Pancreas (tissue), 10 donors: ENCODE data around the gene GSTO2. TPM values are rescaled to one million over a fixed set of nuclear protein-coding genes. Genes with fewer than 3 reads are reported as not detected.

ENCODE experiments used
- ATAC-seq, 4 donors: fragments of 200-7000 bp; cut with Tn5 transposase; one replicate each; pipeline versions ENCODE4 v1.8.0 to v1.9.1; 2020; ENCODE audit warnings: mild to moderate bottlenecking in 4 of 4, moderate library complexity in 4 of 4
- DNase-seq, 6 donors: peaks; one replicate each; pipeline ENCODE4 v3.0.0-alpha.2; 2020
- FAIRE-seq: peaks from 2 replicates; lab custom pipeline; 2012; peaks lifted over from hg19 to GRCh38; lab: Jason Lieb, UNC
- H3K27ac ChIP-seq, 4 donors: fragments of 200-600 bp; sonication (generic); 1 replicate in 3 of 4; 2 replicates in 1 of 4; pipeline versions ENCODE4 v1.5.0 to v1.8.0; 2020
- H3K27me3 ChIP-seq, 4 donors: fragments of 200-600 bp; one replicate each; pipeline ENCODE4 v1.8.0; 2021
- H3K36me3 ChIP-seq, 3 donors: fragments of 200-600 bp; sonication (generic) in 1 of 3; one replicate each; pipeline versions ENCODE4 v1.5.0 to v1.8.0; 2020 to 2021
- H3K4me1 ChIP-seq, 3 donors: fragments of 200-600 bp; one replicate each; pipeline ENCODE4 v1.8.0; 2021
- H3K4me3 ChIP-seq, 4 donors: fragments of 200-600 bp; sonication (generic) in 2 of 4; one replicate each; pipeline versions ENCODE4 v1.5.0 to v1.8.0; 2020 to 2021
- H3K9me3 ChIP-seq, 4 donors: fragments of 200-600 bp; one replicate each; pipeline ENCODE4 v1.8.0; 2021
- WGBS, 2 donors: extraction: QIAGEN DNeasy Blood & Tissue Kit; methylation state at CpG; one replicate each; pipeline ENCODE4 v1.1.7; 2013; 5-methylcytosine and 5-hydroxymethylcytosine counted together
- intact Hi-C, 3 donors: fragments of 100-400 bp; cut with DNase I; formaldehyde crosslinking; loops; one replicate each; pipeline versions ENCODE4 v1.11.1 to v1.14.2; 2022
- polyA plus RNA-seq, 2 donors: library from polyadenylated mRNA; stranded (reverse); fragments of 200-250 nt; gene quantifications; one replicate each; pipeline ENCODE4 v1.2.3, GENCODE V29; 2013
- total RNA-seq, 6 donors: library from RNA; stranded (reverse); fragmentation: NEBNext Ultra II Directional in 4 of 6; extraction: Animal tissue kit (Norgen Biotek cat#: 25700) in 4 of 6; gene quantifications; one replicate each; pipeline versions ENCODE4 v1.2.1 to v1.2.4, GENCODE V29; 2021 to 2023
- TF ChIP-seq, protein P1 (sequence below), 4 donors: fragments of 200-600 bp; sonication (generic) in 3 of 4; IDR thresholded peaks; one replicate each; pipeline versions ENCODE4 v1.5.0 to v1.8.0; 2021; ENCODE audit warnings: antibody characterized with exemption in 4 of 4
- donor health status: healthy with polysubstance abuse.
- donor health status: DM: no; HTN: no; CAD: no; lungs with moderate emphysema.
- donor health status: DM: no; HTN: no; CAD: no.
- donor health status: control.
- donor health status: control.
- donor health status: Bipolar disorder and iron deficiency.
- donor health status: DM: yes; HTN: yes; CAD: no.
- donor health status: DM: no; HTN: no; CAD: no.
- donor health status: DM: no; HTN: no; CAD: no.
- donor health status: DM: yes; HTN: yes; CAD: no.

Gene GSTO2
- total and polyA plus RNA-seq, 8 donors: 13.8 to 28.1 (median 18.2) TPM

DNA sequence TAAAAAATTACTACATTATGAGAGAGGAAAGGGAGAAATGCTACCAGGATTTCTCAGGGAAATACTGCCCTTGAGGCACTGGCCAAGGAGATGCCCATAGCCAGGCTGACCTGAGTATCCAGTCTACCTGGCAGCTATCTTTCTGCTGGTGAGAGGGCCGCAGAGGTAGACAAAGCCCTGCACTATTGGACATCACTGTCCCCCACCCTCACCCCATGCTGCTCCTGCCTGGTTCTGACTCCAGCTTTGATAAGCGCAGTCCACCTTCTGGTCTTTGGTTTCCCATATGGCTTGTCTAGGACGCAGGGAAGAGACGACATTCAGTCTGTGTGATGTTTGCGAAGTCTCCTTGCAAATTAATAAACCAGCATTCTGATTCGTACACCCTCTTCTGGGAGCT lies 65.6 kb downstream of the GSTO2 start:
- TF ChIP-seq, protein P1, sequence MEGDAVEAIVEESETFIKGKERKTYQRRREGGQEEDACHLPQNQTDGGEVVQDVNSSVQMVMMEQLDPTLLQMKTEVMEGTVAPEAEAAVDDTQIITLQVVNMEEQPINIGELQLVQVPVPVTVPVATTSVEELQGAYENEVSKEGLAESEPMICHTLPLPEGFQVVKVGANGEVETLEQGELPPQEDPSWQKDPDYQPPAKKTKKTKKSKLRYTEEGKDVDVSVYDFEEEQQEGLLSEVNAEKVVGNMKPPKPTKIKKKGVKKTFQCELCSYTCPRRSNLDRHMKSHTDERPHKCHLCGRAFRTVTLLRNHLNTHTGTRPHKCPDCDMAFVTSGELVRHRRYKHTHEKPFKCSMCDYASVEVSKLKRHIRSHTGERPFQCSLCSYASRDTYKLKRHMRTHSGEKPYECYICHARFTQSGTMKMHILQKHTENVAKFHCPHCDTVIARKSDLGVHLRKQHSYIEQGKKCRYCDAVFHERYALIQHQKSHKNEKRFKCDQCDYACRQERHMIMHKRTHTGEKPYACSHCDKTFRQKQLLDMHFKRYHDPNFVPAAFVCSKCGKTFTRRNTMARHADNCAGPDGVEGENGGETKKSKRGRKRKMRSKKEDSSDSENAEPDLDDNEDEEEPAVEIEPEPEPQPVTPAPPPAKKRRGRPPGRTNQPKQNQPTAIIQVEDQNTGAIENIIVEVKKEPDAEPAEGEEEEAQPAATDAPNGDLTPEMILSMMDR (IDR thresholded peaks at IDR 0.05): no peak
- 94 to 99% methylated on average over 6 of the region's 6 CpGs for WGBS, 2 donors
- Histone ChIP-seq H3K27ac (no peak overlapping the region), H3K9me3 (no peaks in the 10 kb centered on the region), H3K4me1 (peaks cover 11 to 27% (median 16%) of the 10 kb centered on the region in 3 donors), H3K36me3 (no peaks in the 10 kb centered on the region), H3K27me3 (no peaks in the 10 kb centered on the region), H3K4me3 (no peak overlapping the region)
- DNase-seq: peak in 1 of 6 donors; percentile 4
- no peak for ATAC-seq
- no peak for FAIRE-seq
- intact Hi-C loops: no loop called here

GRCh38 chr10:104334965-104335650 lies 66.1 kb downstream of the GSTO2 start:
- ATAC-seq (no peak), FAIRE-seq (no peak), DNase-seq (peak in 1 of 6 donors; percentile 6)
- no peaks in the 10 kb centered on the region for H3K9me3 ChIP-seq
- peaks cover 11 to 22% (median 16%) of the 10 kb centered on the region in 3 donors for H3K4me1 ChIP-seq
- no peaks in the 10 kb centered on the region for H3K27me3 ChIP-seq
- 86 to 88% methylated on average over 13 of the region's 13 CpGs for WGBS, 2 donors
- intact Hi-C loops: no loop called here
- no peaks in the 10 kb centered on the region for H3K36me3 ChIP-seq
- H3K27ac ChIP-seq: no peak overlapping the region
- no peak overlapping the region for H3K4me3 ChIP-seq
- TF ChIP-seq, protein P1 (IDR thresholded peaks at IDR 0.05): no peak

GRCh38 chr10:104336821-104337467 lies 68.0 kb downstream of the GSTO2 start:
- H3K27me3 ChIP-seq: no peaks in the 10 kb centered on the region
- FAIRE-seq (no peak), DNase-seq (peak in 1 of 6 donors; percentile 3), ATAC-seq (no peak)
- TF ChIP-seq, protein P1 (IDR thresholded peaks at IDR 0.05): no peak
- WGBS, 2 donors: 54 to 55% methylated on average over 12 of the region's 12 CpGs
- no peaks in the 10 kb centered on the region for H3K9me3 ChIP-seq
- intact Hi-C loops: no loop called here
- H3K36me3 ChIP-seq: no peaks in the 10 kb centered on the region
- H3K4me3 ChIP-seq: peak overlapping the region in 2 of 4 donors; percentile 86 to 92
- peaks cover 8 to 12% (median 8%) of the 10 kb centered on the region in 3 donors for H3K4me1 ChIP-seq
- peak overlapping the region in 1 of 4 donors; percentile 98 for H3K27ac ChIP-seq

GRCh38 chr10:104337521-104337984 lies 68.6 kb downstream of the GSTO2 start:
- no peak for FAIRE-seq
- Histone ChIP-seq H3K27ac (peak overlapping the region; percentile 78 to 98 (median 90)), H3K4me1 (peaks cover 7 to 8% (median 8%) of the 10 kb centered on the region in 3 donors), H3K36me3 (no peaks in the 10 kb centered on the region), H3K27me3 (no peaks in the 10 kb centered on the region), H3K9me3 (no peaks in the 10 kb centered on the region), H3K4me3 (peak overlapping the region; percentile 84 to 92 (median 86))
- intact Hi-C loops: no loop called here
- WGBS, 2 donors: 8 to 9% methylated on average over 23 of the region's 23 CpGs
- ATAC-seq: peak; percentile 21 to 44 (median 30)
- TF ChIP-seq, protein P1 (IDR thresholded peaks at IDR 0.05): no peak
- peak in 2 of 6 donors; percentile 21 to 43 for DNase-seq
